HG02884 (cell line): ENCODE results near the gene IDI2.

Experiments
- ATAC-seq: cut with Tn5 transposase; IDR thresholded peaks from one replicate; pipeline ENCODE4 v1.9.1; 2021; ENCODE audit warnings: mild to moderate bottlenecking, moderate library complexity; ENCODE audit not compliant: unreplicated experiment

The IDI2 gene

DNA sequence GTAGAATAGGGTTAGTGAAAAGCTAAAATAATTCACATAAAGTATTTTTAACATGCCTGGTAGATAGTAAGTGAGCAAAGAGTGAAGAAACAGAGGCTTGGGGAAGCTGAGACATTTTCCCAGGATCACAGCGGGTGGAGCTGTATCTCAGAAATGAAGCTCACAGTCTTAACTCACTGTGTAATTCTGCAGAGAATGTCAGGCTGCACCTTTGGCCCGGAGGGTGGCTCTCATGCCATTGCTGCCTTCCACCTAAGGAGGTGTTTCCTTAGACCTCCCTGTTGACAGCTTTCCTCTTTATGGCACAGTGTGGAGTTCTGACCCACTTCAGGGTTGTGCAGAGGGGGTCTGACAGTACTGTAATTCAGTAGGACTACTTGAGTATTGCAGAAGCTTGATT lies 40.3 kb downstream of the IDI2 start:
- no peak for ATAC-seq

DNA sequence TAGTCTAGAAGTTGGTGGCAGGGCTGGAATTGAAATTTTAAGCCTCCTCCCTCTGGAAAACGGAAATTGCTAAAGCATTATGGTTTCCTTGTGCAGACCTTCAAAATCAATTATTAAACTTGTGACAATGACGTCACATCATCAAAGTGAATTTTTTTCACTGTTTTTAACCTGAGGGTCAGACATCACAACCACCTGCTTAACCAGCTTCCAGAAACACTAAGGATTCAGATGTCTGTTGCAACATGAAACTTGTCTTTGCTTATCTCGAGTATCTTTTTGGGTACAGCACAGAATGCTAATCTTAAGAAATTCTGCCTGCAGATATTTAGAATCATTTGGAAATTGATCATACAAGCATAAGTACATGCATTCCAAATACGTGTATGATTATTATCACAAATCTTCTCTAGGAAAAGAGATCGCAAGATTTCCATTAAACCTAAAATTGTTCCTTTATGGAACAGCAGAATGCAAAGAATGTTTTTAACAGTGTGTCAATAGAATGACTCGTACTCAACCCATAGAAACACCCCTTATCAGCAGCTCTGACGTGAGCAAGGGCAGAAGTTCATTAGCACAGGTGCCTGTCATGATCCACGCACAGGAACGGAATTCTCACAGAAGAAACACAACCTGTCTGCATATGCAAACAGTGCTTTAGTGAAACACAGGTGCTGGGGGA lies 41.5 kb downstream of the IDI2 start:
- ATAC-seq, result no peak

GRCh38 chr10:983401-983800 lies 42.3 kb downstream of the IDI2 start:
- no peak for ATAC-seq

DNA sequence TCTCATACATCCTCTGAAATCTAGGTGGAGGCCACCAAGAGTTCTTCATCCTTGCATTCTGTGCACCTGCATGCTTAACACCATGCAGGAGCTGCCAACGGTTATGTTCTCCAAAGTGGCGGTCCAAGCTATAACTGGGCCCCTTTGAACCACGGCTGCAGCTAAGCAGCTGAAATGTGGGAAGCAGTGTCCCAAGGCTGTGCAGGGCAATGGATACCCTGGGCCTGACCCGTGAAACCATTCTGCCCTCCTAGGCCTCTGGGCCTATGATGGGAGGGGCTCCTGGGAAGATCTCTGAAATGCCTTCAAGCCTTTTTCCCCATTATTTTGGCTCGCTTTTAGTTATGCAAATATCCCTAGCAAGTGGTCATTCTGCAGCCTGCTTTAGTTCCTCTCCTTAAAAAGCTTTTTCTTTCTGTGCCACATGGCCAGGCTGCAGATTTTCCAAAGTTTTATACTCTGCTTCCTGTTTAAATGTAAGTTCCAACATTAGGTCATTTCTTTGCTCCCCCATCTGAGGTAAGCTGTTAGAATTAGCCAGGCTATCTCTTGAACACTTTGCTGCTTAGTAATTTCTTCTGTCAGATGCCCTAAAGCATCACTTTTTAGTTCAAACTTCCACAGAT lies 45.1 kb downstream of the IDI2 start:
- no peak for ATAC-seq

- no peak for ATAC-seq
Observed at GRCh38 chr10:978826-979421, 46.7 kb downstream of the IDI2 start.

GRCh38 chr10:976316-976715 lies 49.3 kb downstream of the IDI2 start:
- no peak for ATAC-seq

GRCh38 chr10:974785-975074 lies 50.9 kb downstream of the IDI2 start:
- no peak for ATAC-seq

- ATAC-seq, result no peak
Observed at GRCh38 chr10:974038-974784, 51.4 kb downstream of the IDI2 start.

- ATAC-seq, result no peak
Observed at GRCh38 chr10:972763-973162, 52.9 kb downstream of the IDI2 start.

DNA sequence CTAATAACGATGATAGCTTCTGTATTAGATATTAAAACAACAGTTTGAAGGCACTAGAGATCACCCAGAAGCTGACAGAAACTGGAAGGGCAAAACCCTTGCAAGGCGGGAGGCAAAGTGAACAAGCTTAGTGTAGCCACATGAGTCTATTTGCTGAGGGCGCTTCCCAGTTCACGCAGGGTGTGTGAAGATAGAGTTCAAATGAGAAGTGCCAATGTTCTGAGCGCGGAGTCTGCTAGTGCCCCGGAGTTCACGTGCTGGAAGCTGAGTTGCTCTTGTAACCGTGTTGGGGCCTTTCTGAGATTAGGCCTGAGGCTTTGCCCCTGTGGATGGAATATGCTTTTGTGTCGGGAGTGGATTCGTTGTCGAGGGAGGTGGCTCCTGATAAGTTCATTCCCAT lies 54.0 kb downstream of the IDI2 start:
- ATAC-seq, result no peak

DNA sequence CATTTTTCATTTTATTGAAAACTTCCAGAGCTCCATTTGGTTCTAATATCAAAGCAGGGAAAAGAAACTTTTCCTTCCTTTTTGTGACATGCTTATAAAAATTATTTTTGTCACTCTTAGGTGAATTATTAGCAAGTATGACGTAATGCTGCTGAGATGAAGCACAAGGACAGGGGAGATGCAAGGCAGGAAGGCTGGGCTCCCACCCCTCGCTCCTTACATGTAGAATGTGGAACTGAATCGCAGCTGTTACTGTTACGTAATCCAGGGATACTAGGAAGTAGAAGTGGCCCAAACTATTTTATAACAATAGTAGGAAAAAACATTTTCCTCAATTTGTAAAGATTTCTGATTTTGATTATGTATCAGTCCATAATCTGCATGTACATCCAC lies 54.5 kb downstream of the IDI2 start:
- ATAC-seq, result no peak

GRCh38 chr10:970311-971149 lies 55.1 kb downstream of the IDI2 start:
- ATAC-seq, result no peak

GRCh38 chr10:969473-970150 lies 56.0 kb downstream of the IDI2 start:
- ATAC-seq, result no peak
